Liver (tissue), 9 donors: Measurements from ENCODE around the gene RALGAPA2. TPM values are rescaled to one million over a fixed set of nuclear protein-coding genes. Genes with fewer than 3 reads are reported as not detected.

Source experiments
- DNase-seq: peaks from one replicate; pipeline ENCODE4 v3.0.0-alpha.2; 2017; ENCODE audit warnings: low spot score
- H3K27ac ChIP-seq, 2 donors: one replicate each; pipeline ENCODE4 v1.7.0; 2013; ENCODE audit warnings: inconsistent platforms in 2 of 2, low read length in 2 of 2, control low read depth in 1 of 2, low read depth in 1 of 2, mild to moderate bottlenecking in 1 of 2
- H3K27me3 ChIP-seq, 4 donors: one replicate each; pipeline versions ENCODE4 v1.6.1 to v1.7.0; 2013; ENCODE audit warnings: low read length in 3 of 4, inconsistent platforms in 1 of 4, mild to moderate bottlenecking in 1 of 4, moderate library complexity in 1 of 4; ENCODE audit not compliant: control insufficient read depth in 4 of 4, insufficient read depth in 4 of 4
- H3K36me3 ChIP-seq, 4 donors: one replicate each; pipeline versions ENCODE4 v1.6.1 to v1.7.0; 2013; ENCODE audit warnings: low read length in 3 of 4, mild to moderate bottlenecking in 3 of 4, low read depth in 1 of 4, moderate library complexity in 1 of 4; ENCODE audit not compliant: control insufficient read depth in 4 of 4, insufficient read depth in 3 of 4
- H3K4me1 ChIP-seq, 4 donors: one replicate each; pipeline versions ENCODE4 v1.6.1 to v1.7.0; 2013; ENCODE audit warnings: low read length in 3 of 4, mild to moderate bottlenecking in 3 of 4, moderate library complexity in 1 of 4; ENCODE audit not compliant: control insufficient read depth in 4 of 4, insufficient read depth in 4 of 4
- H3K4me3 ChIP-seq, 3 donors: one replicate each; pipeline versions ENCODE4 v1.6.1 to v1.7.0; 2013; ENCODE audit warnings: low read length in 3 of 3, control low read depth in 1 of 3, low read depth in 1 of 3, mild to moderate bottlenecking in 1 of 3
- H3K9ac ChIP-seq, 2 donors: one replicate each; pipeline ENCODE4 v1.7.0; 2013; ENCODE audit warnings: low read length in 2 of 2, mild to moderate bottlenecking in 2 of 2, moderate library complexity in 2 of 2, control low read depth in 1 of 2, low read depth in 1 of 2
- H3K9me3 ChIP-seq, 4 donors: one replicate each; pipeline versions ENCODE4 v1.6.1 to v1.7.0; 2013; ENCODE audit warnings: low read length in 3 of 4; ENCODE audit not compliant: control insufficient read depth in 4 of 4
- CTCF ChIP-seq: fragments of 150-350 bp; IDR thresholded peaks from 2 replicates; pipeline ENCODE4 v1.5.1; 2017; ENCODE audit warnings: improper control_type of control experiment, low read depth, low read length; ENCODE audit not compliant: missing input control
- EGR1 ChIP-seq, 2 donors: IDR thresholded peaks; 2 replicates each; pipeline ENCODE4 v1.6.1; 2016 to 2018; ENCODE audit warnings: antibody characterized with exemption in 2 of 2, low read depth in 2 of 2
- FOXA1 ChIP-seq: IDR thresholded peaks from 2 replicates; pipeline ENCODE4 v1.6.1; 2016; ENCODE audit warnings: antibody characterized with exemption
- FOXA2 ChIP-seq: IDR thresholded peaks from 2 replicates; pipeline ENCODE4 v1.6.1; 2016; ENCODE audit warnings: antibody characterized with exemption
- GABPA ChIP-seq, 2 donors: IDR thresholded peaks in 1 of 2; conservative IDR thresholded peaks in 1 of 2; 2 replicates each; pipeline ENCODE4 v1.6.1; 2016; ENCODE audit warnings: antibody characterized with exemption in 2 of 2, mild to moderate bottlenecking in 1 of 2, moderate library complexity in 1 of 2
- JUND ChIP-seq, 2 donors: IDR thresholded peaks; 2 replicates each; pipeline ENCODE4 v1.6.1; 2016; ENCODE audit warnings: antibody characterized with exemption in 2 of 2
- MAX ChIP-seq: IDR thresholded peaks from 2 replicates; pipeline ENCODE4 v1.6.1; 2016; ENCODE audit warnings: antibody characterized with exemption
- RAD21 ChIP-seq, 2 donors: IDR thresholded peaks; 2 replicates each; pipeline ENCODE4 v1.6.1; 2016; ENCODE audit warnings: antibody characterized with exemption in 2 of 2, mild to moderate bottlenecking in 2 of 2
- REST ChIP-seq: IDR thresholded peaks from 2 replicates; pipeline ENCODE4 v1.6.1; 2016; ENCODE audit warnings: antibody characterized with exemption, mild to moderate bottlenecking
- RXRA ChIP-seq, 2 donors: IDR thresholded peaks; 2 replicates each; pipeline ENCODE4 v1.6.1; 2017 to 2018; ENCODE audit warnings: antibody characterized with exemption in 2 of 2, mild to moderate bottlenecking in 1 of 2
- SP1 ChIP-seq: IDR thresholded peaks from 2 replicates; pipeline ENCODE4 v1.6.1; 2018; ENCODE audit warnings: antibody characterized with exemption, mild to moderate bottlenecking
- TAF1 ChIP-seq: conservative IDR thresholded peaks from 2 replicates; pipeline ENCODE4 v1.6.1; 2016; ENCODE audit warnings: antibody characterized with exemption, mild to moderate bottlenecking
- YY1 ChIP-seq: IDR thresholded peaks from 2 replicates; pipeline ENCODE4 v1.6.1; 2016; ENCODE audit warnings: antibody characterized with exemption, mild to moderate bottlenecking
- ZBTB33 ChIP-seq: IDR thresholded peaks from 2 replicates; pipeline ENCODE4 v1.6.1; 2016; ENCODE audit warnings: antibody characterized with exemption
- WGBS: extraction: QIAGEN DNeasy Blood & Tissue Kit; methylation state at CpG from one replicate; pipeline ENCODE4 v1.1.7; 2013; 5-methylcytosine and 5-hydroxymethylcytosine counted together
- polyA plus RNA-seq, 2 donors: library from polyadenylated mRNA; stranded (reverse) in 1 of 2; unstranded in 1 of 2; fragments of 200-250 nt in 1 of 2; fragments of >200 nt in 1 of 2; fragmentation: Nextera tagmentation in 1 of 2; extraction: Ambion mirVana in 1 of 2; gene quantifications; one replicate each; pipeline versions ENCODE4 v1.2.1 to v1.2.3, GENCODE V29; 2013 to 2015
- total RNA-seq, 2 donors: library from RNA; depleted of rRNA; stranded (reverse); fragments of >200 nt; gene quantifications; one replicate each; pipeline ENCODE4 v1.2.3, GENCODE V29; 2014
- donor health status: healthy.
- donor health status: healthy.
- donor health status: healthy.
- donor health status: healthy.
- donor health status: healthy.

The RALGAPA2 gene
- total and polyA plus RNA-seq, 4 donors: 14.8 to 89.9 (median 25.1) TPM

GRCh38 chr20:20386192-20386591 lies 326.3 kb downstream of the RALGAPA2 start:
- H3K9me3 ChIP-seq: peaks cover 0 to 2% (median 0%) of the 10 kb centered on the region in 4 donors
- peaks cover 0 to 12% (median 7%) of the 10 kb centered on the region in 4 donors for H3K36me3 ChIP-seq
- WGBS: 49% methylated on average over 9 of the region's 9 CpGs
- H3K4me1 ChIP-seq: no peaks in the 10 kb centered on the region
- H3K9ac ChIP-seq: no peak overlapping the region
- TF ChIP-seq CTCF: no peak
- no peak for TF ChIP-seq REST
- no peak for TF ChIP-seq EGR1 (IDR thresholded peaks at IDR 0.05; ENCODE audit: low read depth in 2 of 2)
- no peak for TF ChIP-seq FOXA2
- no peak for DNase-seq
- H3K4me3 ChIP-seq: no peak overlapping the region
- H3K27me3 ChIP-seq: peaks cover 0 to 2% (median 0%) of the 10 kb centered on the region in 4 donors
- H3K27ac ChIP-seq: no peak overlapping the region

GRCh38 chr20:20375862-20376261 lies 336.6 kb downstream of the RALGAPA2 start:
- H3K27ac ChIP-seq: no peak overlapping the region
- H3K9ac ChIP-seq: no peak overlapping the region
- 49% methylated on average over 8 of the region's 8 CpGs for WGBS
- TF ChIP-seq RAD21 (IDR thresholded peaks at IDR 0.05) (no peak), GABPA (IDR thresholded peaks at IDR 0.05 in 1 of 2, conservative IDR thresholded peaks at IDR 0.05 in 1 of 2) (no peak), SP1 (no peak), YY1 (no peak), TAF1 (no peak), RXRA (IDR thresholded peaks at IDR 0.05) (no peak), FOXA1 (no peak), CTCF (no peak), EGR1 (IDR thresholded peaks at IDR 0.05; ENCODE audit: low read depth in 2 of 2) (no peak), MAX (no peak), REST (no peak), JUND (IDR thresholded peaks at IDR 0.05) (no peak), ZBTB33 (no peak)
- H3K9me3 ChIP-seq: peaks cover under 1 to 8% (median 2%) of the 10 kb centered on the region in 4 donors
- DNase-seq: no peak
- peaks cover 2 to 18% (median 4%) of the 10 kb centered on the region in 4 donors for H3K27me3 ChIP-seq
- no peak overlapping the region for H3K4me3 ChIP-seq
- no peaks in the 10 kb centered on the region for H3K4me1 ChIP-seq
- no peaks in the 10 kb centered on the region for H3K36me3 ChIP-seq
